NT2/D1 (cell line): ENCODE measurements around the gene BNC2.
A peak's percentile ranks its signal among the peaks of the same experiment; 100 is the strongest.

Experiments
- DNase-seq: peaks from one replicate; pipeline ENCODE4 v3.0.0-alpha.2; 2011; ENCODE audit warnings: low read depth, low spot score
- H3K27me3 ChIP-seq: 2 replicates; pipeline ENCODE4 v1.6.0; 2011; ENCODE audit warnings: mild to moderate bottlenecking; ENCODE audit not compliant: insufficient read length, insufficient read depth
- H3K36me3 ChIP-seq: 2 replicates; pipeline ENCODE4 v1.6.1; 2011; ENCODE audit warnings: mild to moderate bottlenecking, low read length, mixed read lengths; ENCODE audit not compliant: insufficient read depth, insufficient read length
- H3K4me1 ChIP-seq: 2 replicates; pipeline ENCODE4 v1.5.1; 2011; ENCODE audit not compliant: insufficient read depth, insufficient read length
- H3K4me3 ChIP-seq: 2 replicates; pipeline ENCODE4 v1.5.1; 2011; ENCODE audit warnings: low read depth; ENCODE audit not compliant: insufficient read length
- H3K9ac ChIP-seq: 2 replicates; pipeline ENCODE4 v1.6.0; 2011; ENCODE audit warnings: low read depth; ENCODE audit not compliant: insufficient read length
- H3K9me3 ChIP-seq: 2 replicates; pipeline ENCODE4 v1.5.1; 2011; ENCODE audit warnings: mild to moderate bottlenecking, low read length; ENCODE audit not compliant: insufficient read depth
- SUZ12 ChIP-seq: IDR thresholded peaks from 2 replicates; pipeline ENCODE4 v1.6.1; 2011; ENCODE audit not compliant: insufficient read length, insufficient read depth; ENCODE audit errors: extremely low read depth
- YY1 ChIP-seq: IDR thresholded peaks from 2 replicates; pipeline ENCODE4 v1.6.1; 2011; ENCODE audit not compliant: insufficient read length, insufficient read depth
- ZNF274 ChIP-seq: IDR thresholded peaks from 2 replicates; pipeline ENCODE4 v1.6.1; 2011; ENCODE audit warnings: mild to moderate bottlenecking, low read depth, low read length

BNC2 gene

DNA sequence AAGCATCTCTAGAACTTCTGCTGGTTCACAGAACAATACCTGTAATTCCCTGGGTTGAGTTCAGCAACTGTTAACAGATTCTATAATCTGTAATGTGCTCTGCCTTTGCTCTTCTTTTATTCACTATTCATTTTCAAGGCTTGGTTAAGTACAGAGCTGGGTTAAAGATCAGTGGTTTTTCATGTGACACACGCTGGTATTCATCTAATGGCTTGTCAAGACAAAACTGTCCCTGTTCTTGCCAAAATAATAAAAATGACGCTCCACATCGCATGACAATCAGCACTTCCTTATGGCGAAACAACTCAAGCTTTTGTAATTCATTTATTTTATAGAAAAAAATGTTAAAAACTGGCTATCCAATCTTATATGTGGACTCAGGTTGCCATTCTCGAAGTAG lies 137.9 kb downstream of the BNC2 start:
- H3K36me3 ChIP-seq: no peaks in the 10 kb centered on the region
- DNase-seq: no peak
- no peaks in the 10 kb centered on the region for H3K27me3 ChIP-seq
- no peak overlapping the region for H3K9ac ChIP-seq
- H3K4me1 ChIP-seq: peaks cover 4% of the 10 kb centered on the region
- H3K4me3 ChIP-seq: no peak overlapping the region
- TF ChIP-seq SUZ12 (no peak), ZNF274 (no peak), YY1 (no peak)
- no peaks in the 10 kb centered on the region for H3K9me3 ChIP-seq

DNA sequence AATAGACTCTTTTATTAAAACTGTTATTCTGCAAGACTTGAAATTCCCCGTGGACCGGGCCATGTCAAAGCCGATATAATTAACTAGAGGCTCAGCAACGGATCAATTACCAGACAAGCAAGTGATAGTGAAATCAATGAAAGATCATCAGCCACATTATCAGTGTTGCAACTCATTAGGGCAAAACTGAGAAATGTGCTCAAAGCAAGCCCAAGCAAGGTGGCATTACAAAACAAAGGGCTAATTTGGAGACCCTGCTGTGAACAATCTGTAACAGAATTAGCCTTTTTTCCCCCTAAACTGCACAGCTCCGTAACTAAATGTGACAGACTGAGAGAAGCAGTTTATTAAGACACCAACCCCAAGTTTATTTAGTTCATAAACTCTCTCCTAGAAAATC lies 140.3 kb downstream of the BNC2 start:
- no peak for DNase-seq
- Histone ChIP-seq H3K27me3 (no peaks in the 10 kb centered on the region), H3K9ac (peak overlapping the region; percentile 3), H3K36me3 (no peaks in the 10 kb centered on the region), H3K9me3 (no peaks in the 10 kb centered on the region), H3K4me3 (no peak overlapping the region), H3K4me1 (peaks cover 4% of the 10 kb centered on the region)
- TF ChIP-seq SUZ12 (no peak), ZNF274 (no peak), YY1 (no peak)

DNA sequence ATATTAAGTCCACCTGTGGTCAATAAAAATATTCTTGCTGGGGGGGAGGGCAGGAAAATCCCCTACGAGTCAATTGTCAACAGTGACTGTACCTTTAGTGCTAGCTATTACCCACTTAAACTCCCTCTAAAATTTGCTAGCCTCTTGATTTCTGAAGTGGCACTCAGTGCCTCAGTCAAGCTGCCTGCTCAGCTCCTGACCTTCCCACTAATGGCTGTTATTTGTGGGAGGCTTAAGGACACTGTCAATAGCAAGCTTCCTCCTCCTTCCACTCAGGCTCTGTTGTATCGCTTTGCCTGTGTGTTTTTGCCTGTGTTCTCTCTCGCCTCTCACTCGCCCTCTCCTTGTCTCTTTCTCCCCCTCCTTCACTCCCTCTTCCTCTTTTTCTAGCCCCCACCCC lies 140.8 kb downstream of the BNC2 start:
- Histone ChIP-seq H3K4me3 (no peak overlapping the region), H3K4me1 (peaks cover 4% of the 10 kb centered on the region)
- no peak for DNase-seq

DNA sequence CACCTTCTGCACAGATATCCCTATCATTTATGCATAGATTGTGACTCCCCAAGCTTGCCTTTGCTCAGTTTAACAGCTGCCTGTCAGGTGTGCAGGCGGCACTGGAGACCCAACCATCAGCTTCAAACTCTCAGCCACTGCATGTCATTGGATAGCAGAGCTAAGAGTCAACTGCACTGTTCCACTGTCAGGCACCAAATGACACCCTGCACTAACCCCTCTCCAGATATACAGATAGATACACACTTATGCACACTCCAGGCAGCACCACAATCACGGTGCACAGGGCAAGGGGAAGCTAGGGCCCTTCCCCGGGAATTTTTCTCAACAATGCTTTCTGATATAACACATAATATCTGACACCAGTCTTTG lies 142.3 kb downstream of the BNC2 start:
- no peak overlapping the region for H3K4me3 ChIP-seq
- no peak for DNase-seq
- peak overlapping the region; percentile 91 for H3K9ac ChIP-seq
- H3K9me3 ChIP-seq: no peaks in the 10 kb centered on the region
- no peak for TF ChIP-seq SUZ12
- no peak for TF ChIP-seq ZNF274
- no peak for TF ChIP-seq YY1
- no peaks in the 10 kb centered on the region for H3K27me3 ChIP-seq
- no peaks in the 10 kb centered on the region for H3K36me3 ChIP-seq
- peaks cover 4% of the 10 kb centered on the region for H3K4me1 ChIP-seq

More for the DNA sequence above, 140.8 kb downstream of the BNC2 start:
- no peaks in the 10 kb centered on the region for H3K36me3 ChIP-seq
- no peaks in the 10 kb centered on the region for H3K9me3 ChIP-seq
- H3K9ac ChIP-seq: peak overlapping the region; percentile 6
- no peak for TF ChIP-seq SUZ12
- H3K27me3 ChIP-seq: no peaks in the 10 kb centered on the region

DNA sequence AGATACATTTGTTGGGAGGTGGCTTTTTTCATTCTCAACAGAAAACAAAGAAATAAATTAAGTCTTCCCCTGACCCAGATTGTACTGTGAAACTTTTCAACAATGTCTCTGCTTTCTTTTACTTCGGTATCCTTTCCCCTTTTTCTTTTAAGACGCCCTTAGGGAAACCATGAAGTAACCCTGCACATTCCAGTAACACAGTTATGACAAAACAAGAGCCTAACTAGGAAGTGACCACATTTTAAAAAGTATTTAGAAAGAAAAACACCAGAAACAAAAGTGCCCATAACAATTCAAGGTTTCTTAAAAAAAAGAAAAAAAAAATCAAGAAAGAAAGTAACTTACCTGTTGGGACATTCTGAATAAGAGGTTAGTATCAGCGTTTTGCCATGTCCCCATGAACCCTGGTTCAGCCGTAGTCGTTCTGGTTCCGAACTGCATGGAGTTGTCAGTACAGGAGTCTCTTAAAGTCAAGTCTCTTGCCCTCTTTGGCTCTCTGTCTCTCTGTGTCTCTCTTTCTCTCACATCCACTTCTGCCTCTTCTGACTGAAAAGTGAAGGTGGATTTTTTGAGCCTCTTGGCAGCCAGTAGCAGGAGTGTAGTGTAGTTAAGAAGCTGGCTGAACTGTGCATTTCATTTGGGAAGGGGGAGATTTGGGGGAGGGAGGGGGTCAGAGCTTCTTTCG lies 142.9 kb downstream of the BNC2 start:
- peak overlapping the region; percentile 91 for H3K9ac ChIP-seq
- TF ChIP-seq SUZ12 (no peak), ZNF274 (no peak), YY1 (no peak)
- DNase-seq: no peak

DNA sequence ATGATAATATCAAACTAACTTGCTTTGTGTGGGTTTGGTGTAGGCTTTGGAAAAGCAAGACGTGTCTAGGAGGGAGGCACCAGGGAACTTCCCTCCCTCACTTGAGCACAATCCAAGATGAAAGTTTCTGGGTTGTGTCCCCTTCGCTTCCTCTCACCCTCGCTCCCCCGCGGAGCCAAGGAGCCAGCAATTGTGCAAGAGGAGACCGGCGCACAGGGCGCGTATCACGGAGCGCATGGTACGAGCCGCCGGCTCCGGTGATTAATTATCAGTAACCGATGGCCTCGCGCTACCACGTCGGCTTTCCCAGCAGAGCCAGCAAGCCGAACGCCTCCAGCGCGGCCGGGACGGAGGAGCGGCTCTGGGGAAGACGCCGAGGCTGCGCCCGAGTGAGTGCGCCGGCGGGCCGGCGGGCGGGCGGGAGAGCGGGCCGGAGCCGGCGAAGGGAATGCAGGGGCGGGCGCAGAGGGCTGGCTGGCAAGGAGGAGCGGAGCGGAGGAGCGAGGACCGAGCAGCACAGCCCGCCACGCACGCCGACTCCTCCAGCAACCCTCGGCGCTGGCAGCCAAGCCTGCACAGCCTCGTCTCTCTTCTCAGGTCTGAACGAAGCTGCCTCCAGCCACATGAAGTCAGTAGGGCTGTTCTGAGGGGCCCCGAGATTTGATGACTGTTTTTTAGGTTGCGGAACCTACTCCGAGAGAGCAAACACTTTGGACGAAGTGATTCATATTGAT lies 143.6 kb downstream of the BNC2 start:
- peak overlapping the region; percentile 91 for H3K9ac ChIP-seq
- peaks cover 7% of the 10 kb centered on the region for H3K4me1 ChIP-seq
- no peaks in the 10 kb centered on the region for H3K9me3 ChIP-seq
- peak overlapping the region; percentile 64 for H3K4me3 ChIP-seq
- H3K36me3 ChIP-seq: no peaks in the 10 kb centered on the region
- TF ChIP-seq ZNF274: no peak
- no peaks in the 10 kb centered on the region for H3K27me3 ChIP-seq
- peak; percentile 52 for DNase-seq

More for the DNA sequence above, 142.9 kb downstream of the BNC2 start:
- Histone ChIP-seq H3K9me3 (no peaks in the 10 kb centered on the region), H3K4me3 (peak overlapping the region; percentile 64), H3K27me3 (no peaks in the 10 kb centered on the region), H3K36me3 (no peaks in the 10 kb centered on the region), H3K4me1 (peaks cover 4% of the 10 kb centered on the region)

DNA sequence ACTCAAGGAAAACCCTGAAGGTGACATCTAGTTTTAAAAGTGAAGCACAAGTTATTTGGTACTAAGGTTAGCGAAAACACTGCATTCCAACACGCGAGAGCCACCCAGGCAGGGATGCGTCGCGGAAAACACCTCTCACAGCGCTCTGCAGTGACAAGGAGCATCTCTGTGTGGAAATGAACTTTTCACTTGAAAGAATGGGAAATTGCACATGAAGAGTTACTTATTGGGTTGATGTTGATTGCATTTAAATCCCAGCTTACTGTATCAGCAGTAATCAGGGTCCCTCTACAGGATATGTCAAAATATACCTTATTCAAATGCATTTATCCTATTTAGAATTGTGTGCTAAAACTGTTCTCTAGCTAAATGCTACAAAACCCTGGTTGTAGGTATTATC lies 144.4 kb downstream of the BNC2 start:
- no peaks in the 10 kb centered on the region for H3K9me3 ChIP-seq
- no peaks in the 10 kb centered on the region for H3K27me3 ChIP-seq
- no peak for TF ChIP-seq ZNF274
- H3K9ac ChIP-seq: peak overlapping the region; percentile 8
- H3K4me1 ChIP-seq: peaks cover 7% of the 10 kb centered on the region
- no peak overlapping the region for H3K4me3 ChIP-seq
- DNase-seq: no peak
- no peaks in the 10 kb centered on the region for H3K36me3 ChIP-seq
